HG03558 (cell line): ENCODE measurements around the gene PEX11G.
"Not testable (repeated sequence)": the region's sequence is repeated elsewhere in the genome, so short reads cannot be mapped to it uniquely, and the experiment has no call there.

ENCODE experiments used
- ATAC-seq: cut with Tn5 transposase; IDR thresholded peaks from one replicate; pipeline ENCODE4 v1.9.1; 2021; ENCODE audit warnings: moderate number of reproducible peaks; ENCODE audit not compliant: unreplicated experiment; ENCODE audit errors: extremely low read depth

Gene PEX11G

DNA sequence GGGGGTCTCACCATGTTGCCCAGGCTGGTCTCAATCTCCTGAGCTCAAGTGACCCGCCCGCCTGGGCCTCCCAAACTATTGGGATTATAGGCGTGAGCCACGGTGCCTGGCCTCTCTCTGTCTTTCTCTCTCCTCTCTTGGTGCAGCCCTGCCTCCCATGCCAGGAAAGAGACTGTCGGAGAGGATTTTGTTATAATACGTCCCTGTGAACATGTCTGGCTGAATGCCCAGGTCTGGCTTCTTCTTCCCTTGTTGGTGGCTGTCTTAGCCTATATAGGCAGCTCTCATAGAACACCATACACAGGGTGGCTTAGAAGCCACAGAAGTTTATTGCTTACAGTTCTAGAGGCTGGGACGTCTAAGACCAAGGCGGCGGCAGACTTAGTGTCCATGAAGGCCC, 46.4 kb downstream of the PEX11G start:
- ATAC-seq: no peak

DNA sequence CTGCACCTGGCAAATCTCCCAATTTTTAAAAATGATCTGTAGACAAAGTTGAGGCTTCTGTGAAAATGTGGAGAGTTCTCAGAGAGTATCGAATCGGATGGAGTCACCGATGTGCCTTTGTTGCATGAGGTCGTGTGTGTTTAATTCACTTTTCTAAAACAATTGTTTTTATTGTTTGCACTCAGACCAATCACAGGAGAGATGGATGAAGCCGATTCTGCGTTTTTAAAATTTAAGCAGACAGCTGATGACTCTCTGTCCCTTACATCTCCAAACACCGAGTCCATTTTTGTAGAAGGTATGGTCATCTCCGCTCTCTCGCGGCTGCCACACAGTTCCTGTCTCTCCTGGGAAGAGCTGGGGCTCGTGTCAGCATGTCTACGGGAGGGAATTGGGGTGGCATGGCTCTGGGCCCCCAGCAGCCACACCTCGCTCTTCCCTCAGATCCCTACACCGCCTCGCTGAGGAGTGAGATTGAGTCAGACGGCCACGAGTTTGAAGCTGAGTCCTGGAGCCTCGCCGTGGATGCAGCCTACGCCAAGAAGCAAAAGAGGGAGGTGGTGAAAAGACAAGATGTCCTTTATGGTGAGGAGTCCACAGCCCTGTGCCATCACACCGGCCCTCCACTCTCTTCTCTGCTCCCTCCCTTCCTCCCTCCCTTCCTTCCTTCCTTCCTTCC, 47.2 kb downstream of the PEX11G start:
- no peak for ATAC-seq

DNA sequence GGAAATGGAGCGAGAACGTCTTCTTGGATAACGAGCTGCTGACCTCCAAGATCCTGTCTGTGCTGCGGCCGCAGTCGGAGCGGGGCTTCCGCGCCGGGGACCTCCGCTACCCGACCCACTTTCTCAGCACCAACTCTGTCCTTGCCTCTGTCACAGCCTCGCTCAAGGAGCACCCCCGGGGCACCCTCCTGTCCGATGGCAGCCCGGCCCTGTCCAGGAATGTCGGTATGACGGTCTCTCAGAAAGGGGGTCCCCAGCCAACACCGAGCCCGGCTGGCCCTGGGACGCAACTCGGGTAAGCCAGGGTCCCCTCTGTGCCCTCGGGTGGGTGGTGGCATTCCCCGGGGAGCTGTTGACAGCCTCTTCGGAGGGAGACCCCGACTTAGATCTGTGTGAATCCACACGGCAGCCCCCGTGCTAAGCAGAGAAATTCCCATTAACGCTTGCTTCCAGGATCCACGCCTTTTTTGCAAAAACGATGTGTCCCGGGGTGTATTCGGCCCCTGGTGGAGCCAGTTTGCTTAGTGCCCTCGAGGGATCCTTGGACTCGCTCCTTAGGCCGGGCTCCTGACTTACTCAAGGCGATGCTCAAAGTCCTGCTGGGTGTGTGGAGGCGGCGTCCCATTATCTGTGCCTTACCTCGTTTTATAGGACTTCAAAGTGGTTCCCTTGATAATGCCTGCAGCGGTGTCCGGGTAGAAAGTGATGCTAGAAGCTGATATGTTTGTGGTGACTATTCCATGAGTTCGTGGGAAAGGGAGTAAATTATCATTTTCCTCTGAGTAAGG, 48.5 kb downstream of the PEX11G start:
- ATAC-seq: no peak

DNA sequence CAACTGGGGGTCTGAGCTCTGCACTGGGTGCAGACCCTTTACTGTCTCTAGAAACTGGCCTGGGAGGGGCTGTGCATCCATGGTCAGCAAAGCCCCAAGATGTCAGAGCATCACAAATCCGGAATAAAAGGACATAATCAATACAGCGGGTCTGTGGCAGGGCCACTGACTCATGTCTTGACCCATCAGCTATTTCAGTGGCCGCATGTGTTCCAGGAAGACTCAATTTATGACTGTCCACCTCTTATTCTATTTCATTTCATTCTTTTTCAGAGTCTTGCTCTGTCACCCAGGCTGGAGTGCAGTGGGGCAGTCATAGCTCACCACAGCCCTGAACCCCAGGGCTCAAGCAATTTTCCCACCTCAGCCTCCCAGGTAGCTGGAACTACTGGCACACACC, 53.2 kb downstream of the PEX11G start:
- no peak for ATAC-seq

DNA sequence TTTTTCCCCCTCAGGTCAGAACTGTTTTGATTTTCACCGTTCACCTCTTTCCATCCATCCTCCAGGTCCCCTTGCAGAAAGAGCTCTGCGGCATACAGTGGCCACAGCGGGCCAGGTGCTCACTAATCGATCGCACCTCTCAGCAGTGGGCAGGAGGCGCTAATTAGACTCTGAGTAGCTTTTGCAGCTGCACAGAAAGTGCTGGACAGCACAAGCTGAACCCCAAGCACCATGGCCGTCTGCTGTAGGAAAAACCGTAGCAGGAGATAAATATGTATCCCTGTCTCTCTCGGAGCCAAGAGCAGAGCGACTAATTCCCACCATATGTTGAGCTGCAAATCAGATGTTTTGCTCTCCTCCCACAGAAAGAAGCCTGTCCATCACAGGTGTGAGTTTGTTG, 54.4 kb downstream of the PEX11G start:
- ATAC-seq: no peak

DNA sequence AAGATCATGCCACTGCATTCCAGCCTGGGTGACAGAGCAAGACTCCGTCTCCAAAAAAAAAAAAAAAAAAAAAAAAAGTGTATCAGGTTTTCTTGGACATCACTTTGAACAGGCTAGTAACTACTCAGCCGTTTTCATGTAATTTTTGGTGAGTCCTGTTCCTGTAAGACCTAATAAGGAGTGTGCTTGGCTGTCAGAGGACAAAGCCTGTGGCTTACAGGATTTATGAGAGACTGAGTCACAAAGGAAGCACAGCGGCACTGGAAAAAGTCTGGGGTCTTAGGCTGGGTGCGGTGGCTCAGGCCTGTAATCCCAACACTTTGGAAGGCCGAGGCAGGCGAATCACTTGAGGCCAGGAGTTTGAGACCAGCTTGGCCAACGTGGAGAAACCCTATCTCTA, 55.4 kb downstream of the PEX11G start:
- ATAC-seq: not testable (repeated sequence)

DNA sequence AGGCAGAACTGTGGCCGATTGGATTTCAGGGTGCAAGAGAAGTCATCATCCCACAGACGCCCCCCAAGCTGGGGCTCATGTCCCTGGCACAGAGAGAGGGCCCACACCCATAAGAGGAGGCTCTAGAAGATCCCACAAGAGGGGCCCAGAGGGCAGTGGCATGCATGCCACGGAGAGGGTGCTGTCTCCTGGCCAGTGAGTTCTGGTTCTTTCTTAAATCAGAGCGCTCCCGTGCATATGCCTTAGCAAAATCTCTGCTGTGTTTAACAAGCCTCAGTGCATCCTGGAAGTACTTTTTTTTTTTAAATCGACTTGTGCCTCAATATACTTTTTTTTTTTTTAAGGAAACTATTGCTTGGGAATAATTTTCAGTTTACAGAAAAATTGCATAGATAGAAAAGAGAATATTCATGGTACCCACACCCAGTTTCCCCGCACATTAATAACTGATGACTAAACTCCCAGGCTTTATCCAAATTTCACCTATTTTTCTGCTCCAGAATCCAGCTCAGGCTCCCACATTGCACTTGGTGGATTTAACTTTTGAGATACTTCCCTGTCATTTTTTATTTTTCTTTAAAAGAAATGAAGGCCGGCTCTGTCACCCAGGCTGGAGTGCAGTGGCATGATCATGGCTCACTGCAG, 59.1 kb downstream of the PEX11G start:
- no peak for ATAC-seq

DNA sequence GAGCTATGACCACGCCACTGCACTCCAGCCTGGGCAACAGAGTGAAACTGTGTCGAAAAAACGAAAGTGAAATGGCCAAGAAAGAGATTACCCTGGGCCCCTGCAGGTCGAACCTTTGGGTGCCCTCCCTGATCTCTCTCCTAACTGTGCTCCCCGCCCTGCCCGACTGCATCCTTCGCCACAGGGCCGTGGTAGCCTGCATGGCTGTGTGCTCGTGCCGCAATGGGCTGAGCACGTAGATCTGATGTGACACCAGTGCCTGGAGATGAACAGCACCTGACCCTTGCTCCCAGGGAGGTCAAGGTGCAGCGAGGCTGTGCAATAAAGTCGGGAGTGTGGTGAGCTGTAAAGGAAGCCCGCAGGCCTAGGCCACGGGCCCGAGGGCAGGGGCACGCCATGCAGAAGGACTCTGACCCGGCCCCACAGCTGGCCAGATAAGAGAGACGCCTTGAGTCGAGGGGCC, 60.2 kb downstream of the PEX11G start:
- ATAC-seq: no peak

DNA sequence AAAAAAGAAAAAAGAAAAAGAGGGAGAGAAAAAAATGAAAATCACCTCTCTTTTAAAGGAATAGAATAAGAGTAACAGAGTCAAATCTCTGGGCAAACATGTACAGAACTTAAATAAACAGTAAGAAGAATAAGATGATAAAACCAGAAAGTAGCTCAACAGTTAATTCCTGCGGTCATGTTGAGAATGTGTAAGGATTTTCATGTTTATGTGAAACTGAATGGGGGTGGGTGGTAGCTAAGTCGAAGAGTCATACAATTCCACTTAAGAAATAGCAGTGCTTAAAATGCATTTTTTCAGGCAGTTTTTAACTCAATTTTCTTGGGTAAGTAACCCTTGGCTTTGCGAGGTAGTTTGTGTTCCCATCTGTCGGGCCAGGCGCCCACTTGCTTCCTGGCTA, 60.9 kb downstream of the PEX11G start:
- no peak for ATAC-seq

DNA sequence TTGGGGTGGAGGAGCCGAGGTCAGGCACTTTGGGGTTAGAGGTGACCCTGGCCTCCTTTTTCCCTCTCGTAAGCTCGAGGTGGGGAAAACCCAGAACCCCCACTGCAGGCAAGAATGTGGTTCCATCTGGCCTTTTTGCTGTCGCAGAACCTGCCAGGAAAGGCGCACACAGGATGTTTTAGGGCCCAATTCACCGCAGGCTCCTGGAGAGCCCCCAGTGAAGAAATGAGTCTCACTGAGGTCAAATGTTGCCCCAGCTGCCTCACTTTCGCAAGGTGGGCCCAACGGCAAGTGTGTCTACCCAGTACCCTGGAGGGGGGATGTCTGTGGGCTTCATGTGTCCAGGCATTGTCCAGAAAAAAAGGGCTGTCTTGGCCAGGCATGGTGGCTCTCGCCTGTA, 61.8 kb downstream of the PEX11G start:
- no peak for ATAC-seq
